ENCODE measurements around the gene RAP1GAP.

RAP1GAP gene

GRCh38 chr1:21617126-21617738 is 51.9 kb downstream of the RAP1GAP start:
- in situ Hi-C loops (cut with MboI; ENCODE audit: low sequenced_read_pairs) = no loop called here

- in situ Hi-C loops (cut with MboI; ENCODE audit: low sequenced_read_pairs) = no loop called here
Measured at GRCh38 chr1:21616372-21616771, 52.8 kb downstream of the RAP1GAP start.

- in situ Hi-C loops (cut with MboI; ENCODE audit: low sequenced_read_pairs) = no loop called here
Measured at GRCh38 chr1:21614419-21615115, 54.6 kb downstream of the RAP1GAP start.

GRCh38 chr1:21613072-21613867 is 55.9 kb downstream of the RAP1GAP start:
- in situ Hi-C loops (cut with MboI; ENCODE audit: low sequenced_read_pairs) = no loop called here

GRCh38 chr1:21612057-21612456 is 57.1 kb downstream of the RAP1GAP start:
- in situ Hi-C loops (cut with MboI; ENCODE audit: low sequenced_read_pairs) = no loop called here

- in situ Hi-C loops (cut with MboI; ENCODE audit: low sequenced_read_pairs) = no loop called here
Measured at GRCh38 chr1:21610989-21611785, 58.0 kb downstream of the RAP1GAP start.

- in situ Hi-C loops (cut with MboI; ENCODE audit: low sequenced_read_pairs) = no loop called here
Measured at GRCh38 chr1:21610027-21610426, 59.1 kb downstream of the RAP1GAP start.

- in situ Hi-C loops (cut with MboI; ENCODE audit: low sequenced_read_pairs) = no loop called here
Measured at GRCh38 chr1:21608798-21609197, 60.4 kb downstream of the RAP1GAP start.

- in situ Hi-C loops (cut with MboI; ENCODE audit: low sequenced_read_pairs) = no loop called here
Measured at GRCh38 chr1:21607549-21608529, 61.3 kb downstream of the RAP1GAP start.

- in situ Hi-C loops (cut with MboI; ENCODE audit: low sequenced_read_pairs) = no loop called here
Measured at GRCh38 chr1:21605964-21606705, 63.0 kb downstream of the RAP1GAP start.

- in situ Hi-C loops (cut with MboI; ENCODE audit: low sequenced_read_pairs) = no loop called here
Measured at GRCh38 chr1:21605012-21605715, 64.0 kb downstream of the RAP1GAP start.

- in situ Hi-C loops (cut with MboI; ENCODE audit: low sequenced_read_pairs) = no loop called here
Measured at GRCh38 chr1:21604208-21604957, 64.8 kb downstream of the RAP1GAP start.

- in situ Hi-C loops (cut with MboI; ENCODE audit: low sequenced_read_pairs) = no loop called here
Measured at GRCh38 chr1:21603177-21604138, 65.7 kb downstream of the RAP1GAP start.

- in situ Hi-C loops (cut with MboI; ENCODE audit: low sequenced_read_pairs) = no loop called here
Measured at GRCh38 chr1:21601278-21602048, 67.7 kb downstream of the RAP1GAP start.

- in situ Hi-C loops (cut with MboI; ENCODE audit: low sequenced_read_pairs) = no loop called here
Measured at GRCh38 chr1:21599402-21599801, 69.8 kb downstream of the RAP1GAP start.

GRCh38 chr1:21598904-21599303 is 70.3 kb downstream of the RAP1GAP start:
- in situ Hi-C loops (cut with MboI; ENCODE audit: low sequenced_read_pairs) = no loop called here
